ENCODE measurements around the gene KRTAP4-5. TPM values are rescaled to one million over a fixed set of nuclear protein-coding genes. Genes with fewer than 3 reads are reported as not detected.
"Not testable (repeated sequence)": the region's sequence is repeated elsewhere in the genome, so short reads cannot be mapped to it uniquely, and the experiment has no call there.

Gene KRTAP4-5
- total and polyA plus RNA-seq, 4 donors, result not detected

DNA sequence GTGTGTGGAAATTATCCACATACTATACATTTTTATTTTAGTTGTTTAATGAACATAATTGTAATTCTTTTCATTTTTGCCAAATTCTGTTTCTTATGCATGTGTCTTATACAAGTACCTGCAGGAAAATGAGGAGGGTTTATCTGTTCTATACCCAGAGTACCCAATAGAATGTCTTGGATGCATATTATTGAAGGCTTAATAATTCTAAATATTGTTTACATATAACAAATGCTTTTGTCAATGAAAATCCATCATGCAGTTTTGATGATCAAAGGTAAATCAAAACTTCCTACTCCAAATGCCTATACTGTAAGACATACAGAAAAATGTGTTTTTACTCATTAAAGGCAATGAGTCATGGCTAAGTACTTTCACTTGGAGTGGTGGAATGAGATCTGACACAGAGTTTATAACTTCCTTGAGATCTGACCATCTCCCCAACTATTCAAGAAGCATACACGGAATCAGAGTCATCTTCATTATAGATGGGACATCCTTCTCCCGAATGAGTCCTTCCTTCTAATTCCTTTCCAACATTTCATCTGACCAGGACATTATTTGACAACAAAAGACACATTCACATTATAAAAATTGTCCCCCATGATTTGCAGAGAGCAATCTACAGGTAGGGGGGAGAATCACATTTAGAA, 45.1 kb downstream of the KRTAP4-5 start:
- intact Hi-C loops (cut with DNase I); H3K9me3 ChIP-seq (ENCODE audit: control insufficient read depth, low read length); H3K4me1 ChIP-seq (ENCODE audit: control insufficient read depth in 1 of 2, insufficient read depth in 2 of 2, low read length in 2 of 2); ATAC-seq (ENCODE audit: low FRiP score); H3K4me3 ChIP-seq (ENCODE audit: low read length in 2 of 2); DNase-seq; H3K27me3 ChIP-seq (ENCODE audit: control insufficient read depth in 1 of 2, insufficient read depth in 2 of 2, low read length in 1 of 2); H3K36me3 ChIP-seq (ENCODE audit: control insufficient read depth in 1 of 2, insufficient read depth in 2 of 2, low read length in 1 of 2); H3K27ac ChIP-seq (ENCODE audit: low read depth in 1 of 2, low read length in 2 of 2): not testable (repeated sequence)
- WGBS, 2 donors, result 59 to 69% methylated on average over 2 of the region's 2 CpGs

DNA sequence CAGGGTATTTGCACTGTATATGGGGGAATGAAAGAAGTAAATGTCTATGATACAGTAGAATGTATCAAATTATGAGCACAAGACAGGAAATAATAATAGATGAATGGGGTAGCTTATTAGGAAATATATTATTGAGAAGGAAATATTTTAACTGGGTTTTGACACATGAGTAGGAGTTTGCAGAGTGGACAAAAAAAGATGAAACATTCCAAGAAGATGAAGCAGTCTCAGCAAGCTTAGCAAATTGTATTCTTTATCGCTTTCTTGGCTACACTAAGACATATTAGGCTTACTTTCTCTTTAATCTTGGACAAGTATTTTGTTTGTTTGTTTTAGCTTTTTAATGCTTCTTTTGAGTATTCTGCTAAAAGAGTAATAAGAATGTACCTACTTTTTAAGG, 45.7 kb downstream of the KRTAP4-5 start:
- H3K27ac ChIP-seq (ENCODE audit: low read depth in 1 of 2, low read length in 2 of 2), result no peak overlapping the region
- H3K27me3 ChIP-seq (ENCODE audit: control insufficient read depth in 1 of 2, insufficient read depth in 2 of 2, low read length in 1 of 2), result no peaks in the 10 kb centered on the region
- DNase-seq, result no peak
- no peaks in the 10 kb centered on the region for H3K4me1 ChIP-seq (ENCODE audit: control insufficient read depth in 1 of 2, insufficient read depth in 2 of 2, low read length in 2 of 2)
- ATAC-seq (ENCODE audit: low FRiP score), result no peak
- H3K9me3 ChIP-seq (ENCODE audit: control insufficient read depth, low read length), result peaks cover 3% of the 10 kb centered on the region
- H3K36me3 ChIP-seq (ENCODE audit: control insufficient read depth in 1 of 2, insufficient read depth in 2 of 2, low read length in 1 of 2), result no peaks in the 10 kb centered on the region
- intact Hi-C loops (cut with DNase I), result no loop called here
- no peak overlapping the region for H3K4me3 ChIP-seq (ENCODE audit: low read length in 2 of 2)
- 87 to 88% methylated on average over 1 of the region's 1 CpG for WGBS, 2 donors

DNA sequence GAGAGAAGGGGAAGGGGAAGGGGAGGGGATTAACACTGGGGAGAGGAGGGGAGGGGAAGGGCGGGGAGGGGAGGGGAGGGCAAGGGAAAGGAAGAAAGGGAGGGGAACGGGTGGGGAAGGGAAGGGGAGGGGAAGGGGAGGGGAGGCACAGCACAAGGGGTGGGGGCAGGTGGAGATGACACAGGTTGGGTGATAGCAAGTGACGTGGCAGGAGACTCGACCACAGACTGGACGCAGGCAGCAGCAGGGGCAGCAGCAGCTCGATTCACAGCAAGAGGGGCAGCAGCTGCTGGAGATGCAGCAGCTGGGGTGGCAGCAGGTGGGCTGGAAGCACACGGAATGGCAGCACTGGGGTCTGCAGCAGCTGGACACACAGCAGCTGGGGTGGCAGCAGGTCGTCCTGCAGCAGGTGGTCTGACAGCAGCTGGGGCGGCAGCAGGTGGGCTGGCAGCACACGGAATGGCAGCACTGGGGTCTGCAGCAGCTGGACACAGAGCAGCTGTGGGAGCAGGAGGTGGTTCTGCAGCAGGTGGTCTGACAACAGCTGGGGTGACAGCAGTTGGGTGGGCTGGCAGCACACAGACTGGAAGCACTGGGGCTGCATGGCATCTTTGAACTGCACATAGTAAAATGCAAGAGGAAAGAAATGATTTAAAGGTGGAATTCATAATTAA, 47.9 kb downstream of the KRTAP4-5 start, which contains the start of gene KRTAP4-16:
TSS of gene KRTAP4-16 (minus strand) at position 624 of the 674 bp plus-strand sequence. CDS start at position 624, 0 bp downstream.
- peaks cover 1% of the 10 kb centered on the region for H3K9me3 ChIP-seq (ENCODE audit: control insufficient read depth, low read length)
- H3K36me3 ChIP-seq (ENCODE audit: control insufficient read depth in 1 of 2, insufficient read depth in 2 of 2, low read length in 1 of 2), result no peaks in the 10 kb centered on the region
- DNase-seq, result no peak
- ATAC-seq (ENCODE audit: low FRiP score), result no peak
- intact Hi-C loops (cut with DNase I), result no loop called here
- H3K4me1 ChIP-seq (ENCODE audit: control insufficient read depth in 1 of 2, insufficient read depth in 2 of 2, low read length in 2 of 2), result no peaks in the 10 kb centered on the region
- no peaks in the 10 kb centered on the region for H3K27me3 ChIP-seq (ENCODE audit: control insufficient read depth in 1 of 2, insufficient read depth in 2 of 2, low read length in 1 of 2)
- H3K27ac ChIP-seq (ENCODE audit: low read depth in 1 of 2, low read length in 2 of 2), result no peak within 1 kb of the TSS
- H3K4me3 ChIP-seq (ENCODE audit: low read length in 2 of 2), result no peak within 1 kb of the TSS
- 47% methylated on average over 8 to 10 of the region's 10 CpGs for WGBS, 2 donors

DNA sequence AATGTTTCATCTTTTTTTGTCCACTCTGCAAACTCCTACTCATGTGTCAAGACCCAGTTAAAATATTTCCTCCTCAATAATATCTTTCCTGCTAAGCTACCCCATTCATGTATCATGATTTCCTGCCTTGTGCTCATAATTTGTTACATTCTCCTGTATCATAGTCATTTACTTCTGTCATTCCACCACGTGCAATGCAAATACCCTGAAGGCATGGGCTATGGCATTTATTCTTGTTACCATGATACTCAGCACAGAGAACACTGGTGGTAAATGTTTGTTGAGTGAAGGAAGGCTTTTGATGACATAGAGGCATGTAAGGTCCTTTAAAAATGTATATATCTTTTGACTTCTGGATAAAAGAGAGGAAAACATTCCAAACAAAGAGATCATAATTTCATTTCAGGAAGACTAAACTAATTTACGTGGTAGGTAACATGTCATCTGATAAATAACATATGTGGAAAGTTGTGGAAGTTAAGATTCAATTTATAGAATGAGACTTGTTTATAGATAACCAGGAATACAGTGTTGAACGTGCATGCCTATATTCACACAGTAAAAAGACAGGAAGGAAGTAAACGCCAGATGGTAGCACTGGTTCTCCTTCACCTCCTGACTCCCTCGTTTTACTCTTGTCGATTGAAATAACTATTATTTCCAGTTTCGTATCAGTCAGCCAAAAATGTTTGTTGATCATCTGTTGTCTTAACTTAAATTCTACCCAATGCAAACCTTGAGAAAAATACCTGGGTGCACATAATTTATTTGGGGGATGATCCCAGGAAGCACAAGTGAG, 49.7 kb downstream of the KRTAP4-5 start:
- H3K9me3 ChIP-seq (ENCODE audit: control insufficient read depth, low read length); H3K4me3 ChIP-seq (ENCODE audit: low read length in 2 of 2); H3K36me3 ChIP-seq (ENCODE audit: control insufficient read depth in 1 of 2, insufficient read depth in 2 of 2, low read length in 1 of 2); H3K4me1 ChIP-seq (ENCODE audit: control insufficient read depth in 1 of 2, insufficient read depth in 2 of 2, low read length in 2 of 2); DNase-seq; ATAC-seq (ENCODE audit: low FRiP score); H3K27ac ChIP-seq (ENCODE audit: low read depth in 1 of 2, low read length in 2 of 2); intact Hi-C loops (cut with DNase I); H3K27me3 ChIP-seq (ENCODE audit: control insufficient read depth in 1 of 2, insufficient read depth in 2 of 2, low read length in 1 of 2): not testable (repeated sequence)
- WGBS, 2 donors, result 52 to 63% methylated on average over 7 of the region's 7 CpGs

Other genes starting within 250 kb of the KRTAP4-5 start
Only the 30 nearest of the 40 such genes appear.
- gene KRTAP3-2, start 149.9 kb downstream of the KRTAP4-5 start, total RNA-seq, result not detected
- gene KRTAP3-2, start 149.9 kb downstream of the KRTAP4-5 start, polyA plus RNA-seq, result not detected
- not detected for gene KRTAP3-1, start 140.7 kb downstream of the KRTAP4-5 start, total RNA-seq
- not detected for gene KRTAP3-1, start 140.7 kb downstream of the KRTAP4-5 start, polyA plus RNA-seq
- gene KRTAP1-5, start 122.6 kb downstream of the KRTAP4-5 start, total RNA-seq, result not detected
- gene KRTAP1-5, start 122.6 kb downstream of the KRTAP4-5 start, polyA plus RNA-seq, result not detected
- not detected for gene KRTAP1-4, start 119.6 kb downstream of the KRTAP4-5 start, total RNA-seq
- gene KRTAP1-4, start 119.6 kb downstream of the KRTAP4-5 start, polyA plus RNA-seq, result not detected
- gene KRTAP1-3, start 115.0 kb downstream of the KRTAP4-5 start, total RNA-seq, result not detected
- not detected for gene KRTAP1-3, start 115.0 kb downstream of the KRTAP4-5 start, polyA plus RNA-seq
- gene KRTAP1-1, start 108.4 kb downstream of the KRTAP4-5 start, total RNA-seq, result not detected
- gene KRTAP1-1, start 108.4 kb downstream of the KRTAP4-5 start, polyA plus RNA-seq, result not detected
- not detected for gene KRTAP2-1, start 102.5 kb downstream of the KRTAP4-5 start, total RNA-seq
- not detected for gene KRTAP2-1, start 102.5 kb downstream of the KRTAP4-5 start, polyA plus RNA-seq
- not detected for gene KRTAP2-2, start 94.6 kb downstream of the KRTAP4-5 start, total RNA-seq
- gene KRTAP2-2, start 94.6 kb downstream of the KRTAP4-5 start, polyA plus RNA-seq, result not detected
- not detected for gene KRTAP2-3, start 89.7 kb downstream of the KRTAP4-5 start, total RNA-seq
- gene KRTAP2-3, start 89.7 kb downstream of the KRTAP4-5 start, polyA plus RNA-seq, result not detected
- not detected for gene KRTAP2-4, start 83.9 kb downstream of the KRTAP4-5 start, total RNA-seq
- not detected for gene KRTAP2-4, start 83.9 kb downstream of the KRTAP4-5 start, polyA plus RNA-seq
- not detected for gene KRTAP4-7, start 65.7 kb downstream of the KRTAP4-5 start, total RNA-seq
- gene KRTAP4-7, start 65.7 kb downstream of the KRTAP4-5 start, polyA plus RNA-seq, result not detected
- not detected for gene KRTAP4-8, start 51.7 kb downstream of the KRTAP4-5 start, total RNA-seq
- not detected for gene KRTAP4-8, start 51.7 kb downstream of the KRTAP4-5 start, polyA plus RNA-seq
- gene KRTAP4-16, start 47.6 kb downstream of the KRTAP4-5 start, total RNA-seq, result not detected
- gene KRTAP4-16, start 47.6 kb downstream of the KRTAP4-5 start, polyA plus RNA-seq, result not detected
- gene KRTAP4-9, start 44.4 kb downstream of the KRTAP4-5 start, total RNA-seq, result not detected
- under 1 TPM in 1 of 2 donors, not detected in 1; 0.13 TPM for gene KRTAP4-9, start 44.4 kb downstream of the KRTAP4-5 start, polyA plus RNA-seq
- gene KRTAP4-11, start 31.5 kb downstream of the KRTAP4-5 start, total RNA-seq, result not detected
- not detected for gene KRTAP4-11, start 31.5 kb downstream of the KRTAP4-5 start, polyA plus RNA-seq
- gene KRTAP4-12, start 25.6 kb downstream of the KRTAP4-5 start, total RNA-seq, result not detected
- not detected for gene KRTAP4-12, start 25.6 kb downstream of the KRTAP4-5 start, polyA plus RNA-seq
- not detected for gene KRTAP4-6, start 9.3 kb downstream of the KRTAP4-5 start, total RNA-seq
- not detected for gene KRTAP4-6, start 9.3 kb downstream of the KRTAP4-5 start, polyA plus RNA-seq
- not detected for gene KRTAP4-4, start 10.9 kb upstream of the KRTAP4-5 start, total RNA-seq
- gene KRTAP4-4, start 10.9 kb upstream of the KRTAP4-5 start, polyA plus RNA-seq, result not detected
- not detected for gene KRTAP4-3, start 18.4 kb upstream of the KRTAP4-5 start, total RNA-seq
- not detected for gene KRTAP4-3, start 18.4 kb upstream of the KRTAP4-5 start, polyA plus RNA-seq
- not detected for gene KRTAP4-2, start 28.4 kb upstream of the KRTAP4-5 start, total RNA-seq
- not detected for gene KRTAP4-2, start 28.4 kb upstream of the KRTAP4-5 start, polyA plus RNA-seq
- not detected for gene KRTAP4-1, start 35.1 kb upstream of the KRTAP4-5 start, total RNA-seq
- not detected for gene KRTAP4-1, start 35.1 kb upstream of the KRTAP4-5 start, polyA plus RNA-seq
- gene KRTAP9-1, start 40.1 kb upstream of the KRTAP4-5 start, total RNA-seq, result not detected
- not detected for gene KRTAP9-1, start 40.1 kb upstream of the KRTAP4-5 start, polyA plus RNA-seq
- not detected for gene KRTAP9-2, start 76.8 kb upstream of the KRTAP4-5 start, total RNA-seq
- gene KRTAP9-2, start 76.8 kb upstream of the KRTAP4-5 start, polyA plus RNA-seq, result not detected
- gene KRTAP9-3, start 82.6 kb upstream of the KRTAP4-5 start, total RNA-seq, result not detected
- gene KRTAP9-3, start 82.6 kb upstream of the KRTAP4-5 start, polyA plus RNA-seq, result not detected
- gene KRTAP9-8, start 88.2 kb upstream of the KRTAP4-5 start, total RNA-seq, result not detected
- gene KRTAP9-8, start 88.2 kb upstream of the KRTAP4-5 start, polyA plus RNA-seq, result not detected
- not detected for gene KRTAP9-4, start 99.9 kb upstream of the KRTAP4-5 start, total RNA-seq
- under 1 TPM in 1 of 2 donors, not detected in 1; 0.75 TPM for gene KRTAP9-4, start 99.9 kb upstream of the KRTAP4-5 start, polyA plus RNA-seq
- gene KRTAP9-9, start 105.6 kb upstream of the KRTAP4-5 start, total RNA-seq, result not detected
- gene KRTAP9-9, start 105.6 kb upstream of the KRTAP4-5 start, polyA plus RNA-seq, result not detected
- not detected for gene KRTAP9-6, start 115.6 kb upstream of the KRTAP4-5 start, total RNA-seq
- gene KRTAP9-6, start 115.6 kb upstream of the KRTAP4-5 start, polyA plus RNA-seq, result not detected
- not detected for gene KRTAP9-7, start 125.9 kb upstream of the KRTAP4-5 start, total RNA-seq
- not detected for gene KRTAP9-7, start 125.9 kb upstream of the KRTAP4-5 start, polyA plus RNA-seq
- gene KRTAP29-1, start 153.0 kb upstream of the KRTAP4-5 start, total RNA-seq, result not detected
- not detected for gene KRTAP29-1, start 153.0 kb upstream of the KRTAP4-5 start, polyA plus RNA-seq

Measured in aorta (tissue), 5 donors.